GM19467 (cell line): ENCODE data around the gene MGAT5B.

Source experiments
- ATAC-seq: cut with Tn5 transposase; IDR thresholded peaks from one replicate; pipeline ENCODE4 v1.9.1; 2021; ENCODE audit warnings: mild to moderate bottlenecking, moderate library complexity; ENCODE audit not compliant: unreplicated experiment

Gene MGAT5B

GRCh38 chr17:76996741-76997694 is 128.8 kb downstream of the MGAT5B start:
- ATAC-seq = no peak

GRCh38 chr17:76997981-76998531 is 129.9 kb downstream of the MGAT5B start:
- ATAC-seq = peak; percentile 67

DNA sequence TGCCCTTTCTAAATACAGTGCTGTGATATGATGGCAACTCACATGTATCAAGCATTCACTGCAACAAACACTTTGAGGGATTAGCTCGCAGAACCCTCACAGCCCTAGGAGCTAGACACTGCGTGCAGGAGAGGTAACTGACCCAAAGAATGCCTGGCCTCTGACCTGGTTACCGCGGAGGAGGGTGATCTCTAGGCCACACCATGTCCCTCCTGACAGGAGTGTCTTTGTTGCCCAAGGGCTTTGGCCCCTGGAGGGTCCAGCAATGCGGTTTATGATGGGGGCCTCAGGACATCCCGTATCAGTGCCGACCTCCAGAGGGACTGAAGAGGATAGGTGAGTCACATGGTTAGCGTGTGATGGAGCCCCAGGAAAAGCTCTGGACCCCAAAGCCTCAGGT is 130.6 kb downstream of the MGAT5B start:
- ATAC-seq = no peak
